K562 (cell line): ENCODE results near the gene RAB31. TPM values are rescaled to one million over a fixed set of nuclear protein-coding genes. Genes with fewer than 3 reads are reported as not detected.

Experiments
- ATF1 ChIP-seq, 2 experiments: fragments of 450-650 bp in 1 of 2; IDR thresholded peaks; 2 replicates each; pipeline ENCODE4 v1.6.1; 2016; ENCODE audit warnings: missing compliant biosample characterization in 1 of 2, missing genetic modification characterization in 1 of 2
- BACH1 ChIP-seq: fragments of 200-800 bp; sonication (Bioruptor generic); IDR thresholded peaks from 2 replicates; pipeline ENCODE4 v1.6.1; 2016; ENCODE audit warnings: missing genetic modification characterization, missing compliant biosample characterization
- CBFA2T2 ChIP-seq: fragments of 450-650 bp; conservative IDR thresholded peaks from 2 replicates; pipeline ENCODE4 v1.6.1; 2017; ENCODE audit warnings: mild to moderate bottlenecking
- CXXC5 ChIP-seq: fragments of 250-450 bp; sonication (Bioruptor Pico); IDR thresholded peaks from 2 replicates; pipeline ENCODE4 v1.8.0; 2022; ENCODE audit warnings: inconsistent platforms, mild to moderate bottlenecking, moderate library complexity
- GATAD2B ChIP-seq: fragments of 450-650 bp; IDR thresholded peaks from 2 replicates; pipeline ENCODE4 v1.6.1; 2017; ENCODE audit warnings: mild to moderate bottlenecking, borderline replicate concordance
- JUN ChIP-seq, 2 experiments: sonication (generic) in 1 of 2; formaldehyde crosslinking in 1 of 2; IDR thresholded peaks; 2 replicates each; pipeline versions ENCODE4 v1.6.1 to v1.8.0; 2012 to 2022; ENCODE audit warnings: borderline replicate concordance in 2 of 2, mild to moderate bottlenecking in 2 of 2, improper control_type of control experiment in 1 of 2, low read depth in 1 of 2, low read length in 1 of 2, missing genetic modification reagents in 1 of 2
- KAT7 ChIP-seq: sonication (generic); formaldehyde crosslinking; IDR thresholded peaks from 2 replicates; pipeline ENCODE4 v1.8.0; 2022; ENCODE audit warnings: missing genetic modification reagents, mild to moderate bottlenecking, borderline replicate concordance
- MAFK ChIP-seq: IDR thresholded peaks from 2 replicates; pipeline ENCODE4 v1.6.1; 2011; ENCODE audit warnings: low read length, improper control_type of control experiment
- MEF2D ChIP-seq: conservative IDR thresholded peaks from 2 replicates; pipeline ENCODE4 v1.6.1; 2016; ENCODE audit warnings: low read depth, missing genetic modification characterization, missing compliant biosample characterization
- MEIS2 ChIP-seq: fragments of 450-650 bp; IDR thresholded peaks from 2 replicates; pipeline ENCODE4 v1.6.1; 2014; ENCODE audit warnings: mild to moderate bottlenecking; ENCODE audit not compliant: partially characterized antibody
- NR2C2 ChIP-seq, 2 experiments: fragments of 200-800 bp in 1 of 2; sonication (Bioruptor generic) in 1 of 2; sonication (generic) in 1 of 2; formaldehyde crosslinking in 1 of 2; IDR thresholded peaks; 2 replicates each; pipeline versions ENCODE4 v1.6.1 to v1.8.0; 2016 to 2022; ENCODE audit warnings: mild to moderate bottlenecking in 1 of 2, missing compliant biosample characterization in 1 of 2, missing genetic modification characterization in 1 of 2, missing genetic modification reagents in 1 of 2
- SMAD4 ChIP-seq: fragments of 250-450 bp; sonication (Bioruptor Pico); conservative IDR thresholded peaks from 2 replicates; pipeline ENCODE4 v1.8.0; 2021; ENCODE audit warnings: inconsistent platforms, mild to moderate bottlenecking, moderate library complexity
- SRSF1 ChIP-seq: fragments of 200-400 bp; formaldehyde crosslinking; IDR thresholded peaks from 2 replicates; pipeline ENCODE4 v1.6.1; 2017; ENCODE audit warnings: mild to moderate bottlenecking, low read depth, low read length, moderate library complexity
- YY1 ChIP-seq, 3 experiments: IDR thresholded peaks; 2 replicates each; pipeline ENCODE4 v1.6.1; 2011; ENCODE audit warnings: low read length in 2 of 3, mild to moderate bottlenecking in 2 of 3, moderate library complexity in 2 of 3, borderline replicate concordance in 1 of 3, control low read depth in 1 of 3, low read depth in 1 of 3; ENCODE audit not compliant: insufficient read depth in 3 of 3, insufficient replicate concordance in 2 of 3, control insufficient read depth in 1 of 3, insufficient read length in 1 of 3; ENCODE audit errors: extremely low read depth in 1 of 3
- polyA plus RNA-seq, 8 experiments: library from polyadenylated mRNA; depleted of rRNA in 4 of 8; stranded (reverse) in 5 of 8; unstranded in 3 of 8; fragments of >200 nt; fragmentation: Nextera tagmentation in 2 of 8; fragmentation: Illumina TruSeq in 1 of 8; extraction: Ambion mirVana in 2 of 8; extraction: Trizol in 1 of 8; gene quantifications; 2 replicates each; pipeline versions ENCODE4 v1.2.1 to v1.2.3, GENCODE V29; 2011 to 2014; ENCODE audit warnings: inconsistent platforms in 1 of 8, missing spikeins in 1 of 8
- total RNA-seq, 7 experiments: library from RNA; depleted of rRNA in 6 of 7; stranded (reverse); fragments of >200 nt in 6 of 7; fragmentation: Illumina TruSeq in 2 of 7; extraction: Trizol in 2 of 7; gene quantifications; 2 replicates each; pipeline versions ENCODE4 v1.2.1 to v1.2.3, GENCODE V29; 2011 to 2021; ENCODE audit warnings: low replicate concordance in 1 of 7
- TF ChIP-seq, protein P1 (sequence below), 2 experiments: fragments of 200-800 bp in 1 of 2; sonication (Bioruptor generic) in 1 of 2; sonication (generic) in 1 of 2; formaldehyde crosslinking in 1 of 2; IDR thresholded peaks in 1 of 2; conservative IDR thresholded peaks in 1 of 2; 2 replicates each; pipeline versions ENCODE4 v1.5.0 to v1.6.1; 2016 to 2020; ENCODE audit warnings: missing compliant biosample characterization in 1 of 2, missing genetic modification characterization in 1 of 2, missing genetic modification reagents in 1 of 2
- TF ChIP-seq, protein P2 (sequence below): fragments of 450-650 bp; formaldehyde crosslinking; IDR thresholded peaks from 2 replicates; pipeline ENCODE4 v1.4.0; 2020; ENCODE audit warnings: mild to moderate bottlenecking, moderate library complexity
- TF ChIP-seq, protein P3 (sequence below): sonication (generic); formaldehyde crosslinking; IDR thresholded peaks from 2 replicates; pipeline ENCODE4 v1.9.0; 2022; ENCODE audit warnings: mild to moderate bottlenecking, missing genetic modification reagents
- TF ChIP-seq, protein P4 (sequence below): sonication (generic); formaldehyde crosslinking; IDR thresholded peaks from 2 replicates; pipeline ENCODE4 v1.8.0; 2023; ENCODE audit warnings: mild to moderate bottlenecking, missing genetic modification reagents

RAB31 gene
- total and polyA plus RNA-seq, 9 of the 15 experiments (the other 6 are each of a cell fraction or from before 2014, with no cell fraction given), result 20.7 to 70.4 (median 41.3) TPM

DNA sequence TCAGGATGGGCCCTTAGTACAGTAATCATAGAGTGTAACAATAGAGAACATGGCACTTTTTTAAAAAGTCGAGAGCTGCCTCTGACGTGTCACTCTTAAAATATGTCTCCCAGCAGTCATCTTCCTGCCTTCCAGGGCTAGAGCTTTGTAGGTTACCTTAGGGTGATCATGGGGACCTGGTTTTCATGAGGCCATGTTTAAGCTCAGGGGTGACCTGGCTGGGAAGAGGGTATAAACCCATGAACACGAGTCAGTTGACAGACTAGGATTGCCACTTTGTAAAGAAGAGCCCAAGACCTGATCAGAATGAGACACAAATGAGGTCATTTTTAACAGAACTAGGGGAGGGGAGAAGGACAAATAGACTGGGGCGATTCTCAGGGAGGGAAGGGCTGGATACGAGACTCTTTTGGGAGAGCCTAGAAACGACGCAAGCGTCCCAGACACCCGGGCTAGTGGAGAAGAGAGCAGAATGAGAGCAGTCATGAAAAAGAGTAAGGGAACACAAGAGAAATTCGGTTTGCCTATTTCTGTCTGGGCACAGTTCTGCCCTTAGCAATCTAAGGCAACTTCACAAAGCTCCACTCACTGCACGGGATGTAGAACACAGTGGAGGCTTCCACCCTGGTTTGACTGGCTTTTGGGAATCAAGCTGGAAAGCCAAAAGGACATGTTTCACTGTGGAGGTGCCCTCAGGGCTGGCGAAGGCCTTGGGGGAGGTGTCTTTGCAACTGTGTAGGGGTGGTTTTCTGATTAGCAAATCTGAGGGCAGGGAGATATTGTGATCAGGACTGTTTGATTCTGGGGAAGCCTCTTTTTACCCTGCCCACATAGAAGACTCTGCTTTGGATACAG lies 1.8 kb upstream of the RAB31 start (continued):
- TF ChIP-seq, protein P1, sequence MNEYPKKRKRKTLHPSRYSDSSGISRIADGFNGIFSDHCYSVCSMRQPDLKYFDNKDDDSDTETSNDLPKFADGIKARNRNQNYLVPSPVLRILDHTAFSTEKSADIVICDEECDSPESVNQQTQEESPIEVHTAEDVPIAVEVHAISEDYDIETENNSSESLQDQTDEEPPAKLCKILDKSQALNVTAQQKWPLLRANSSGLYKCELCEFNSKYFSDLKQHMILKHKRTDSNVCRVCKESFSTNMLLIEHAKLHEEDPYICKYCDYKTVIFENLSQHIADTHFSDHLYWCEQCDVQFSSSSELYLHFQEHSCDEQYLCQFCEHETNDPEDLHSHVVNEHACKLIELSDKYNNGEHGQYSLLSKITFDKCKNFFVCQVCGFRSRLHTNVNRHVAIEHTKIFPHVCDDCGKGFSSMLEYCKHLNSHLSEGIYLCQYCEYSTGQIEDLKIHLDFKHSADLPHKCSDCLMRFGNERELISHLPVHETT (CRISPR knock-in tag; conservative IDR thresholded peaks at IDR 0.05 in 1 of 2, IDR thresholded peaks at IDR 0.05 in 1 of 2), result peak in 1 of 2 experiments; percentile 62; a peak in 1 of 4 replicates
- TF ChIP-seq SRSF1, result no peak
- 0 out of 2 replicates have a peak, but pooled peaks have one; percentile 5 for TF ChIP-seq MEF2D (tag)
- TF ChIP-seq KAT7, result 0 out of 2 replicates have a peak, but pooled peaks have one; percentile 49
- peak; percentile 6; the same call in 1 of the 2 replicates for TF ChIP-seq CXXC5 (CRISPR knock-in tag)
- TF ChIP-seq ATF1 (CRISPR knock-in tag; IDR thresholded peaks at IDR 0.05), result no peak
- TF ChIP-seq ATF1 (tag; IDR thresholded peaks at IDR 0.05), result peak; percentile 36; the same call in 1 of the 2 replicates
- TF ChIP-seq BACH1 (tag), result 0 out of 2 replicates have a peak, but pooled peaks have one; percentile 23
- peak; percentile 13 for TF ChIP-seq MEIS2
- no peak for TF ChIP-seq JUN (IDR thresholded peaks at IDR 0.05; ENCODE audit: borderline replicate concordance, low read depth, low read length)
- TF ChIP-seq JUN (CRISPR knock-in tag; IDR thresholded peaks at IDR 0.05; ENCODE audit: borderline replicate concordance), result no peak
- TF ChIP-seq, protein P2, sequence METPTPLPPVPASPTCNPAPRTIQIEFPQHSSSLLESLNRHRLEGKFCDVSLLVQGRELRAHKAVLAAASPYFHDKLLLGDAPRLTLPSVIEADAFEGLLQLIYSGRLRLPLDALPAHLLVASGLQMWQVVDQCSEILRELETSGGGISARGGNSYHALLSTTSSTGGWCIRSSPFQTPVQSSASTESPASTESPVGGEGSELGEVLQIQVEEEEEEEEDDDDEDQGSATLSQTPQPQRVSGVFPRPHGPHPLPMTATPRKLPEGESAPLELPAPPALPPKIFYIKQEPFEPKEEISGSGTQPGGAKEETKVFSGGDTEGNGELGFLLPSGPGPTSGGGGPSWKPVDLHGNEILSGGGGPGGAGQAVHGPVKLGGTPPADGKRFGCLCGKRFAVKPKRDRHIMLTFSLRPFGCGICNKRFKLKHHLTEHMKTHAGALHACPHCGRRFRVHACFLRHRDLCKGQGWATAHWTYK (CRISPR knock-in tag), result 0 out of 2 replicates have a peak, but pooled peaks have one; percentile 44
- no peak for TF ChIP-seq MAFK
- TF ChIP-seq NR2C2 (CRISPR knock-in tag; IDR thresholded peaks at IDR 0.05), result no peak
- peak; percentile 50 for TF ChIP-seq NR2C2 (tag; IDR thresholded peaks at IDR 0.05)
- TF ChIP-seq YY1 (IDR thresholded peaks at IDR 0.05; ENCODE audit: borderline replicate concordance in 1 of 3, control insufficient read depth in 1 of 3, extremely low read depth in 1 of 3, insufficient read depth in 3 of 3, insufficient read length in 1 of 3, insufficient replicate concordance in 2 of 3, low read depth in 1 of 3, low read length in 2 of 3), result peak in 1 of 3 experiments; percentile 42
- TF ChIP-seq SMAD4 (CRISPR knock-in tag), result peak; percentile 54
- TF ChIP-seq CBFA2T2, result no peak
- TF ChIP-seq, protein P3, sequence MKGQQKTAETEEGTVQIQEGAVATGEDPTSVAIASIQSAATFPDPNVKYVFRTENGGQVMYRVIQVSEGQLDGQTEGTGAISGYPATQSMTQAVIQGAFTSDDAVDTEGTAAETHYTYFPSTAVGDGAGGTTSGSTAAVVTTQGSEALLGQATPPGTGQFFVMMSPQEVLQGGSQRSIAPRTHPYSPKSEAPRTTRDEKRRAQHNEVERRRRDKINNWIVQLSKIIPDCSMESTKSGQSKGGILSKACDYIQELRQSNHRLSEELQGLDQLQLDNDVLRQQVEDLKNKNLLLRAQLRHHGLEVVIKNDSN, result no peak
- no peak for TF ChIP-seq GATAD2B
- TF ChIP-seq, protein P4, sequence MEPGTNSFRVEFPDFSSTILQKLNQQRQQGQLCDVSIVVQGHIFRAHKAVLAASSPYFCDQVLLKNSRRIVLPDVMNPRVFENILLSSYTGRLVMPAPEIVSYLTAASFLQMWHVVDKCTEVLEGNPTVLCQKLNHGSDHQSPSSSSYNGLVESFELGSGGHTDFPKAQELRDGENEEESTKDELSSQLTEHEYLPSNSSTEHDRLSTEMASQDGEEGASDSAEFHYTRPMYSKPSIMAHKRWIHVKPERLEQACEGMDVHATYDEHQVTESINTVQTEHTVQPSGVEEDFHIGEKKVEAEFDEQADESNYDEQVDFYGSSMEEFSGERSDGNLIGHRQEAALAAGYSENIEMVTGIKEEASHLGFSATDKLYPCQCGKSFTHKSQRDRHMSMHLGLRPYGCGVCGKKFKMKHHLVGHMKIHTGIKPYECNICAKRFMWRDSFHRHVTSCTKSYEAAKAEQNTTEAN (CRISPR knock-in tag), result no peak
